NCI-H510A treated with DMSO at 0.1 percent for 48 hours (cell line): Measurements from ENCODE around the gene SPDYE5.

ENCODE experiments used
- DNase-seq: peaks from one replicate; lab custom pipeline; 2025; lab: John Stamatoyannopoulos, UW

Gene SPDYE5

DNA sequence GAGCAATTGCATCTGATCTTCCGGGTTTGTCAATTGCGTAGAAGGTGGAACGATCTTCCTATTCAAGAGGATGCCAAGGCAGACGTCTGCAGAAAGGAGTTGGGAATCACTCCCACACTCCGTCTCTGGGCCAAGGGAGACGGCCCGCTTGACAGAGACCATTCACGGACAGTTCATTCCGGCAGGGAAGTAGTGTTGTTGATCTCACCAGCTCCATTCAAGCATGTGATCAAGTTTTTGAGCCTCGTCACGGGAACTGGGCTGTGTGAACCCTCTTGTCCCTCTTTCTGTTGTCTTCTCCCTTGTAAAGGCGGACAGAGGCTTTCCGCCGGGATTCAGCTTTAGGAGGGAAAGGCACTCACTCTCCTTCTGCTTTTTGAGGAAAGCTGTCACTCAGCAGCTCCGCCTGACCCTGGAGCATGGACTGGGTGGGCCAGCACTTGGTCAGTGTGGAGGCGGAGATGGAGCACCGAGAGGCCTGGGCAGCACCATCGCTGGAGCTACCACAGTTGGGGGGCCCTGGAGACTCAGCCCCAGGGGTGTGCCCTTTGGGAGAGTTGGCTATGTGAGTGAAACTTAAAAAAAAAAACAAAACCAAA is 44.9 kb downstream of the SPDYE5 start:
- no peak for DNase-seq

GRCh38 chr7:75537731-75538130 is 45.6 kb downstream of the SPDYE5 start:
- no peak for DNase-seq

GRCh38 chr7:75546237-75547015 is 54.3 kb downstream of the SPDYE5 start:
- no peak for DNase-seq
